ACC112 (cell line): ENCODE results near the gene KCNE3.

Source experiments
- H2AFZ ChIP-seq: fragments of 200-600 bp; sonication (generic); one replicate; pipeline ENCODE4 v1.6.0; 2017; ENCODE audit warnings: antibody characterized with exemption, low read length; ENCODE audit not compliant: unreplicated experiment
- H3K27ac ChIP-seq: fragments of 200-600 bp; sonication (generic); 2 replicates; pipeline ENCODE4 v1.5.1; 2014; ENCODE audit warnings: low read depth, mild to moderate bottlenecking, antibody characterized with exemption, low read length, moderate library complexity
- H3K27me3 ChIP-seq: fragments of 200-600 bp; sonication (generic); 2 replicates; pipeline ENCODE4 v1.6.1; 2014; ENCODE audit warnings: mild to moderate bottlenecking, antibody characterized with exemption, low read length, moderate library complexity, mixed read lengths; ENCODE audit not compliant: insufficient read depth
- H3K36me3 ChIP-seq: fragments of 200-600 bp; sonication (generic); 2 replicates; pipeline ENCODE4 v1.6.1; 2016; ENCODE audit warnings: mild to moderate bottlenecking, antibody characterized with exemption, low read length, moderate library complexity, mixed read lengths; ENCODE audit not compliant: insufficient read depth
- H3K4me1 ChIP-seq: fragments of 200-600 bp; sonication (generic); one replicate; pipeline ENCODE4 v1.6.1; 2016; ENCODE audit warnings: low read length, mixed read lengths; ENCODE audit not compliant: insufficient read depth, unreplicated experiment, control insufficient read depth
- H3K4me3 ChIP-seq: fragments of 200-600 bp; sonication (generic); 2 replicates; pipeline ENCODE4 v1.5.1; 2014; ENCODE audit warnings: mild to moderate bottlenecking, low read depth, low read length
- H3K79me2 ChIP-seq: fragments of 200-600 bp; sonication (generic); one replicate; pipeline ENCODE4 v1.6.0; 2016; ENCODE audit warnings: low read length; ENCODE audit not compliant: control insufficient read depth, unreplicated experiment, insufficient read depth

The KCNE3 gene

GRCh38 chr11:74471037-74471436, 3.7 kb upstream of the KCNE3 start:
- Histone ChIP-seq H3K4me1 (no peaks in the 10 kb centered on the region), H3K36me3 (no peaks in the 10 kb centered on the region), H3K4me3 (no peak overlapping the region), H2AFZ (no peak overlapping the region), H3K79me2 (no peaks in the 10 kb centered on the region), H3K27ac (no peak overlapping the region), H3K27me3 (peaks cover 36% of the 10 kb centered on the region)

- H2AFZ ChIP-seq = no peak overlapping the region
- no peaks in the 10 kb centered on the region for H3K36me3 ChIP-seq
- no peak overlapping the region for H3K27ac ChIP-seq
- no peak overlapping the region for H3K4me3 ChIP-seq
- peaks cover 41% of the 10 kb centered on the region for H3K27me3 ChIP-seq
- H3K4me1 ChIP-seq = no peaks in the 10 kb centered on the region
- no peaks in the 10 kb centered on the region for H3K79me2 ChIP-seq
These were observed 3.2 kb upstream of the KCNE3 start for GRCh38 chr11:74470526-74470925.

GRCh38 chr11:74468936-74469335, 1.6 kb upstream of the KCNE3 start:
- H3K36me3 ChIP-seq = no peaks in the 10 kb centered on the region
- no peak overlapping the region for H3K4me3 ChIP-seq
- no peaks in the 10 kb centered on the region for H3K4me1 ChIP-seq
- H3K79me2 ChIP-seq = no peaks in the 10 kb centered on the region
- no peak overlapping the region for H3K27ac ChIP-seq
- H2AFZ ChIP-seq = no peak overlapping the region
- H3K27me3 ChIP-seq = peaks cover 57% of the 10 kb centered on the region

GRCh38 chr11:74468521-74468920, 1.2 kb upstream of the KCNE3 start:
- no peak overlapping the region for H2AFZ ChIP-seq
- peaks cover 59% of the 10 kb centered on the region for H3K27me3 ChIP-seq
- H3K79me2 ChIP-seq = no peaks in the 10 kb centered on the region
- no peak overlapping the region for H3K27ac ChIP-seq
- H3K4me3 ChIP-seq = no peak overlapping the region
- H3K4me1 ChIP-seq = no peaks in the 10 kb centered on the region
- no peaks in the 10 kb centered on the region for H3K36me3 ChIP-seq

GRCh38 chr11:74468058-74468457, 709 bp upstream of the KCNE3 start:
- no peak overlapping the region for H2AFZ ChIP-seq
- no peaks in the 10 kb centered on the region for H3K36me3 ChIP-seq
- H3K4me1 ChIP-seq = no peaks in the 10 kb centered on the region
- H3K4me3 ChIP-seq = no peak overlapping the region
- H3K27me3 ChIP-seq = peaks cover 59% of the 10 kb centered on the region
- H3K27ac ChIP-seq = no peak overlapping the region
- no peaks in the 10 kb centered on the region for H3K79me2 ChIP-seq

GRCh38 chr11:74465291-74465708, 2.0 kb downstream of the KCNE3 start:
- H3K36me3 ChIP-seq = no peaks in the 10 kb centered on the region
- H3K79me2 ChIP-seq = no peaks in the 10 kb centered on the region

GRCh38 chr11:74464746-74465145, 2.6 kb downstream of the KCNE3 start:
- Histone ChIP-seq H3K4me3 (no peak overlapping the region), H3K4me1 (peaks cover 13% of the 10 kb centered on the region), H2AFZ (no peak overlapping the region), H3K36me3 (no peaks in the 10 kb centered on the region), H3K27ac (no peak overlapping the region), H3K27me3 (peaks cover 59% of the 10 kb centered on the region), H3K79me2 (no peaks in the 10 kb centered on the region)

More at GRCh38 chr11:74465291-74465708, 2.0 kb downstream of the KCNE3 start:
- Histone ChIP-seq H3K27ac (no peak overlapping the region), H2AFZ (no peak overlapping the region), H3K4me1 (peaks cover 13% of the 10 kb centered on the region), H3K27me3 (peaks cover 59% of the 10 kb centered on the region), H3K4me3 (no peak overlapping the region)

GRCh38 chr11:74463216-74463615, 4.1 kb downstream of the KCNE3 start:
- Histone ChIP-seq H2AFZ (no peak overlapping the region), H3K27ac (no peak overlapping the region), H3K79me2 (no peaks in the 10 kb centered on the region), H3K36me3 (no peaks in the 10 kb centered on the region), H3K27me3 (peaks cover 45% of the 10 kb centered on the region), H3K4me3 (no peak overlapping the region), H3K4me1 (peaks cover 13% of the 10 kb centered on the region)

GRCh38 chr11:74462631-74463030, 4.7 kb downstream of the KCNE3 start:
- H3K4me3 ChIP-seq = no peak overlapping the region
- no peak overlapping the region for H3K27ac ChIP-seq
- no peaks in the 10 kb centered on the region for H3K79me2 ChIP-seq
- peaks cover 13% of the 10 kb centered on the region for H3K4me1 ChIP-seq
- H3K27me3 ChIP-seq = peaks cover 39% of the 10 kb centered on the region
- H2AFZ ChIP-seq = no peak overlapping the region
- no peaks in the 10 kb centered on the region for H3K36me3 ChIP-seq

GRCh38 chr11:74462009-74462408, 5.3 kb downstream of the KCNE3 start:
- Histone ChIP-seq H3K27ac (no peak overlapping the region), H3K79me2 (no peaks in the 10 kb centered on the region), H3K27me3 (peaks cover 33% of the 10 kb centered on the region), H3K36me3 (no peaks in the 10 kb centered on the region), H2AFZ (peak overlapping the region; percentile 83), H3K4me3 (peak overlapping the region; percentile 43; the same call in 1 of the 2 replicates), H3K4me1 (peaks cover 13% of the 10 kb centered on the region)

- H3K27ac ChIP-seq = no peak overlapping the region
- H3K27me3 ChIP-seq = peaks cover 19% of the 10 kb centered on the region
- H2AFZ ChIP-seq = no peak overlapping the region
- no peaks in the 10 kb centered on the region for H3K36me3 ChIP-seq
- peaks cover 13% of the 10 kb centered on the region for H3K4me1 ChIP-seq
- no peak overlapping the region for H3K4me3 ChIP-seq
- H3K79me2 ChIP-seq = no peaks in the 10 kb centered on the region
These were observed 6.7 kb downstream of the KCNE3 start for GRCh38 chr11:74460481-74461154.
